H9 (cell line): ENCODE results near the gene ARHGAP10. TPM values are rescaled to one million over a fixed set of nuclear protein-coding genes. Genes with fewer than 3 reads are reported as not detected.

Experiments
- DNase-seq: peaks from one replicate; pipeline ENCODE4 v3.0.0-alpha.2; 2017
- H2AFZ ChIP-seq: one replicate; pipeline ENCODE4 v1.6.1; 2013; ENCODE audit warnings: mild to moderate bottlenecking, low read length, control low read depth, moderate library complexity
- H2AK5ac ChIP-seq: 2 replicates; pipeline ENCODE4 v1.6.1; 2013; ENCODE audit warnings: low read length, control low read depth, mixed read lengths; ENCODE audit not compliant: insufficient read length
- H2BK120ac ChIP-seq: one replicate; pipeline ENCODE4 v1.6.1; 2013; ENCODE audit warnings: low read depth, mild to moderate bottlenecking, low read length, control low read depth, inconsistent platforms; ENCODE audit not compliant: poor library complexity, severe bottlenecking
- H2BK12ac ChIP-seq: 2 replicates; pipeline ENCODE4 v1.6.1; 2013; ENCODE audit warnings: low read length, control low read depth, mixed read lengths, low read depth; ENCODE audit not compliant: insufficient read length
- H2BK15ac ChIP-seq: 2 replicates; pipeline ENCODE4 v1.6.1; 2013; ENCODE audit warnings: low read depth, low read length, control low read depth
- H2BK20ac ChIP-seq: one replicate; pipeline ENCODE4 v1.6.1; 2013; ENCODE audit warnings: low read depth, mild to moderate bottlenecking, low read length, control low read depth, inconsistent platforms; ENCODE audit not compliant: poor library complexity, severe bottlenecking
- H2BK5ac ChIP-seq: 2 replicates; pipeline ENCODE4 v1.6.1; 2013; ENCODE audit warnings: low read length, control low read depth, mixed read lengths; ENCODE audit not compliant: insufficient read length
- H3K14ac ChIP-seq: 2 replicates; pipeline ENCODE4 v1.6.1; 2013; ENCODE audit warnings: low read length, control low read depth; ENCODE audit not compliant: insufficient read depth
- H3K18ac ChIP-seq: 2 replicates; pipeline ENCODE4 v1.6.1; 2013; ENCODE audit warnings: low read depth, mild to moderate bottlenecking, mixed read lengths, low read length, control low read depth; ENCODE audit not compliant: insufficient read length
- H3K23ac ChIP-seq: 2 replicates; pipeline ENCODE4 v1.6.1; 2013; ENCODE audit warnings: low read length, control low read depth, mixed read lengths, low read depth; ENCODE audit not compliant: insufficient read length
- H3K23me2 ChIP-seq: 2 replicates; pipeline ENCODE4 v1.6.1; 2013; ENCODE audit warnings: low read depth, mild to moderate bottlenecking, mixed read lengths, low read length, control low read depth; ENCODE audit not compliant: insufficient read length, poor library complexity, severe bottlenecking
- H3K27ac ChIP-seq: 2 replicates; pipeline ENCODE4 v1.5.1; 2013; ENCODE audit warnings: low read length, control low read depth, mixed read lengths, low read depth; ENCODE audit not compliant: insufficient read length
- H3K27me3 ChIP-seq: 2 replicates; pipeline ENCODE4 v1.6.1; 2013; ENCODE audit warnings: low read length, control low read depth, inconsistent platforms; ENCODE audit not compliant: insufficient read depth
- H3K4ac ChIP-seq: 2 replicates; pipeline ENCODE4 v1.6.1; 2013; ENCODE audit warnings: low read depth, mild to moderate bottlenecking, control low read depth, inconsistent platforms, low read length, moderate library complexity
- H3K4me1 ChIP-seq: 2 replicates; pipeline ENCODE4 v1.6.1; 2013; ENCODE audit warnings: low read length, control low read depth, inconsistent platforms; ENCODE audit not compliant: insufficient read depth
- H3K4me2 ChIP-seq: 2 replicates; pipeline ENCODE4 v1.6.1; 2013; ENCODE audit warnings: low read length, control low read depth, mixed read lengths; ENCODE audit not compliant: insufficient read length, insufficient read depth
- H3K56ac ChIP-seq: 2 replicates; pipeline ENCODE4 v1.6.1; 2013; ENCODE audit warnings: low read depth, mild to moderate bottlenecking, mixed read lengths, low read length, control low read depth; ENCODE audit not compliant: insufficient read length
- H3K79me1 ChIP-seq: 2 replicates; pipeline ENCODE4 v1.6.1; 2013; ENCODE audit warnings: low read depth, mild to moderate bottlenecking, moderate library complexity, low read length, control low read depth, inconsistent platforms; ENCODE audit not compliant: insufficient read depth, poor library complexity, severe bottlenecking
- H3K79me2 ChIP-seq: 2 replicates; pipeline ENCODE4 v1.6.1; 2013; ENCODE audit warnings: low read length, control low read depth, inconsistent platforms; ENCODE audit not compliant: insufficient read depth
- H3K9ac ChIP-seq: 2 replicates; pipeline ENCODE4 v1.6.1; 2013; ENCODE audit warnings: low read length, control low read depth, mixed read lengths; ENCODE audit not compliant: insufficient read length; ENCODE audit errors: extremely low read depth
- H3K9me3 ChIP-seq: one replicate; pipeline ENCODE4 v1.6.1; 2013; ENCODE audit warnings: low read depth, low read length, inconsistent platforms; ENCODE audit not compliant: control insufficient read depth
- H3T11ph ChIP-seq: one replicate; pipeline ENCODE4 v1.6.1; 2013; ENCODE audit warnings: mild to moderate bottlenecking, low read length, control low read depth, inconsistent platforms
- H4K20me1 ChIP-seq: one replicate; pipeline ENCODE4 v1.6.1; 2013; ENCODE audit not compliant: control insufficient read depth, insufficient read length, insufficient read depth
- H4K5ac ChIP-seq: 2 replicates; pipeline ENCODE4 v1.6.1; 2013; ENCODE audit warnings: low read depth, mild to moderate bottlenecking, mixed read lengths, low read length, control low read depth; ENCODE audit not compliant: insufficient read length
- H4K8ac ChIP-seq: replicated peaks from 2 replicates; pipeline ENCODE4 v1.6.1; 2013; ENCODE audit warnings: low read length, control low read depth, mixed read lengths, low read depth; ENCODE audit not compliant: insufficient read length
- H4K91ac ChIP-seq: 2 replicates; pipeline ENCODE4 v1.6.1; 2013; ENCODE audit warnings: low read depth, mild to moderate bottlenecking, moderate library complexity, mixed read lengths, low read length, control low read depth; ENCODE audit not compliant: insufficient read length
- H3K27ac Mint-ChIP-seq, 3 experiments: 2 replicates in 2 of 3; 3 replicates in 1 of 3; pipeline ENCODE4 v1.8.0; 2020 to 2021; ENCODE audit warnings: mixed read lengths in 3 of 3, mild to moderate bottlenecking in 1 of 3, moderate library complexity in 1 of 3
- H3K27me3 Mint-ChIP-seq: 2 replicates; pipeline ENCODE4 v1.8.0; 2021; ENCODE audit warnings: low read depth, mild to moderate bottlenecking, moderate library complexity, mixed read lengths
- H3K36me3 Mint-ChIP-seq, 3 experiments: 2 replicates in 2 of 3; 3 replicates in 1 of 3; pipeline ENCODE4 v1.8.0; 2020 to 2021; ENCODE audit warnings: low read depth in 3 of 3, mixed read lengths in 3 of 3; ENCODE audit not compliant: insufficient read depth in 1 of 3
- H3K4me1 Mint-ChIP-seq, 2 experiments: 2 replicates each; pipeline ENCODE4 v1.8.0; 2020; ENCODE audit warnings: mixed read lengths in 2 of 2
- H3K4me3 Mint-ChIP-seq, 2 experiments: 2 replicates in 1 of 2; 3 replicates in 1 of 2; pipeline ENCODE4 v1.8.0; 2020 to 2021; ENCODE audit warnings: mild to moderate bottlenecking in 2 of 2, mixed read lengths in 2 of 2, moderate library complexity in 1 of 2
- H3K9me3 Mint-ChIP-seq, 2 experiments: 2 replicates in 1 of 2; 3 replicates in 1 of 2; pipeline ENCODE4 v1.8.0; 2020; ENCODE audit warnings: mild to moderate bottlenecking in 2 of 2, mixed read lengths in 2 of 2, moderate library complexity in 1 of 2
- CTCF ChIP-seq: fragments of 200-600 bp; sonication (generic); conservative IDR thresholded peaks from 3 replicates; pipeline ENCODE4 v1.8.0; 2021; ENCODE audit warnings: antibody characterized with exemption, mild to moderate bottlenecking
- WGBS: extraction: QIAGEN DNeasy Blood & Tissue Kit; methylation state at CpG from one replicate; pipeline ENCODE4 v1.1.7; 2013; ENCODE audit warnings: missing lambda C conversion rate, low lambda C conversion rate, mixed read lengths; ENCODE audit not compliant: insufficient read length; ENCODE audit errors: extremely low coverage; 5-methylcytosine and 5-hydroxymethylcytosine counted together
- total RNA-seq: library from RNA; stranded (reverse); gene quantifications from 2 replicates; pipeline ENCODE4 v1.2.1, GENCODE V29; 2021

Gene ARHGAP10
- total RNA-seq, 1 experiment from 2014 or later = 7.8 TPM

GRCh38 chr4:147782087-147782781 is 50.3 kb downstream of the ARHGAP10 start:
- Histone ChIP-seq H4K8ac (no peak overlapping the region), H3K14ac (no peak overlapping the region), H3K79me2 (no peaks in the 10 kb centered on the region), H3T11ph (no peak overlapping the region), H2BK20ac (no peak overlapping the region), H2BK5ac (no peak overlapping the region), H4K5ac (no peak overlapping the region), H2BK120ac (no peak overlapping the region), H3K79me1 (no peaks in the 10 kb centered on the region), H3K9ac (no peak overlapping the region), H2AK5ac (no peak overlapping the region), H3K23ac (no peak overlapping the region), H3K23me2 (no peaks in the 10 kb centered on the region), H3K4me2 (no peak overlapping the region), H3K27ac (no peak overlapping the region), H3K4ac (no peak overlapping the region), H2AFZ (no peak overlapping the region), H2BK12ac (no peak overlapping the region), H2BK15ac (no peak overlapping the region), H4K91ac (no peak overlapping the region), H4K20me1 (no peaks in the 10 kb centered on the region), H3K18ac (no peak overlapping the region), H3K27me3 (no peaks in the 10 kb centered on the region), H3K9me3 (no peaks in the 10 kb centered on the region), H3K4me1 (no peaks in the 10 kb centered on the region), H3K56ac (no peak overlapping the region)
- Mint-ChIP-seq H3K9me3 (no peaks in the 10 kb centered on the region), H3K36me3 (no peaks in the 10 kb centered on the region), H3K4me3 (no peak overlapping the region), H3K27me3 (no peaks in the 10 kb centered on the region), H3K4me1 (peaks cover 8 to 10% of the 10 kb centered on the region in 2 experiments), H3K27ac (0 out of 7 replicates have a peak overlapping the region, but pooled peaks of 1 of the 3 experiments have one; percentile 64)
- no peak for TF ChIP-seq CTCF
- DNase-seq = no peak
- no CpG with 5 or more reads among the region's 7 CpGs for WGBS
